Spleen (tissue), 11 donors: ENCODE data around the gene ARPC5. TPM values are rescaled to one million over a fixed set of nuclear protein-coding genes. Genes with fewer than 3 reads are reported as not detected.

ENCODE experiments used
- DNase-seq: peaks from one replicate; pipeline ENCODE4 v3.0.0-alpha.2; 2020
- H3K27ac ChIP-seq, 8 donors: fragments of 200-600 bp; sonication (generic) in 7 of 8; 1 replicate in 4 of 8; 2 replicates in 4 of 8; pipeline versions ENCODE4 v1.5.0 to v1.8.0; 2016 to 2021; ENCODE audit warnings: inconsistent platforms in 4 of 8, mild to moderate bottlenecking in 4 of 8, moderate library complexity in 1 of 8
- H3K27me3 ChIP-seq, 7 donors: fragments of 200-600 bp; sonication (generic) in 6 of 7; replicated peaks in 1 of 7; 1 replicate in 4 of 7; 2 replicates in 3 of 7; pipeline versions ENCODE4 v1.5.0 to v1.8.0; 2016 to 2021; ENCODE audit warnings: inconsistent platforms in 3 of 7, mild to moderate bottlenecking in 1 of 7
- H3K36me3 ChIP-seq, 6 donors: fragments of 200-600 bp; sonication (generic) in 5 of 6; 1 replicate in 4 of 6; 2 replicates in 2 of 6; pipeline versions ENCODE4 v1.5.0 to v1.8.0; 2016 to 2021; ENCODE audit warnings: inconsistent platforms in 2 of 6
- H3K4me1 ChIP-seq, 6 donors: fragments of 200-600 bp; sonication (generic) in 5 of 6; 1 replicate in 3 of 6; 2 replicates in 3 of 6; pipeline versions ENCODE4 v1.5.0 to v1.8.0; 2016 to 2021; ENCODE audit warnings: inconsistent platforms in 3 of 6
- H3K4me3 ChIP-seq, 8 donors: fragments of 200-600 bp; sonication (generic) in 7 of 8; 1 replicate in 4 of 8; 2 replicates in 4 of 8; pipeline versions ENCODE4 v1.5.0 to v1.8.0; 2016 to 2021; ENCODE audit warnings: inconsistent platforms in 4 of 8, mild to moderate bottlenecking in 4 of 8, moderate library complexity in 2 of 8
- H3K9me3 ChIP-seq, 8 donors: fragments of 200-600 bp; sonication (generic) in 7 of 8; 1 replicate in 4 of 8; 2 replicates in 4 of 8; pipeline versions ENCODE4 v1.5.0 to v1.8.0; 2016 to 2021; ENCODE audit warnings: inconsistent platforms in 4 of 8
- POLR2A ChIP-seq, 3 donors: fragments of 450-650 bp; IDR thresholded peaks; one replicate each; pipeline ENCODE4 v1.5.1; 2017; ENCODE audit warnings: antibody characterized with exemption in 3 of 3, mild to moderate bottlenecking in 1 of 3
- POLR2AphosphoS5 ChIP-seq, 3 donors: sonication (generic); formaldehyde crosslinking; IDR thresholded peaks; one replicate each; pipeline ENCODE4 v1.5.1; 2017; ENCODE audit warnings: antibody characterized with exemption in 3 of 3
- WGBS, 5 donors: extraction: QIAGEN DNeasy Blood & Tissue Kit in 3 of 5; methylation state at CpG; one replicate each; pipeline versions ENCODE4 v1.1.5 to v1.1.7; 2013 to 2018; 5-methylcytosine and 5-hydroxymethylcytosine counted together
- intact Hi-C: fragments of 100-400 bp; cut with DNase I; formaldehyde crosslinking; loops from one replicate; pipeline ENCODE4 v1.15.0; 2023; ENCODE audit warnings: low total_unique reads
- polyA plus RNA-seq, 3 donors: library from polyadenylated mRNA; stranded (reverse); fragments of 200-250 nt; gene quantifications; one replicate each; pipeline ENCODE4 v1.2.1, GENCODE V29; 2013
- total RNA-seq, 7 donors: library from RNA; depleted of rRNA in 3 of 7; stranded (reverse); fragments of >200 nt in 3 of 7; fragmentation: NEBNext Ultra II Directional in 4 of 7; extraction: Animal tissue kit (Norgen Biotek cat#: 25700) in 4 of 7; gene quantifications; one replicate each; pipeline versions ENCODE4 v1.1.0 to v1.2.1, GENCODE V29; 2016 to 2021
- TF ChIP-seq, protein P1 (sequence below), 11 experiments: fragments of 200-600 bp in 7 of 11; fragments of 450-650 bp in 4 of 11; sonication (generic) in 4 of 11; IDR thresholded peaks in 8 of 11; conservative IDR thresholded peaks in 3 of 11; 1 replicate in 7 of 11; 2 replicates in 4 of 11; pipeline versions ENCODE4 v1.4.0 to v1.8.0; 2016 to 2021; ENCODE audit warnings: antibody characterized with exemption in 11 of 11, inconsistent platforms in 4 of 11, mild to moderate bottlenecking in 1 of 11
- donor health status: healthy with polysubstance abuse.
- donor health status: DM: no; HTN: no; CAD: no; lungs with moderate emphysema.
- donor health status: DM: no; HTN: no; CAD: no.
- donor health status: Bipolar disorder and iron deficiency.
- donor health status: healthy.
- donor health status: DM: no; HTN: no; CAD: no.
- donor health status: DM: yes; HTN: yes; CAD: no.

ARPC5 gene
- total and polyA plus RNA-seq, 10 donors: 122 to 221 (median 178) TPM

DNA sequence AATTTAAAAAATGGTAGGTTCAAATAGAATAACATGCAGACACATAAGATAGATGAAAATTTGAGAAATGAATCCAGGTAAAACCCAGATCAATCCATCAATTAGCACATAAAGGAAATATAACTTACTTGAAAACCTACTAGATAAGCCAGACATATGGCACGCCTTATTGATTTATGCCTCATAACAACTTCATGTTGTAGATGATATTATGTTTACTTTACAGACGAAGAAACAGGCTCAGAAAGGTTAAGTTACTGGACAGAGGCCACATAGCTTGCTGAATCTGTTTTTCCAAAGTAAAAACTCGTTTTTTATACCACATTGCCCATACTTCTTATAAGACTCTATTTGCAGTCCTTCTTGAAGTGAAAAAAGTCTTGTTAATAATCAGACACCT lies 23.2 kb downstream of the ARPC5 start:
- TF ChIP-seq POLR2A (IDR thresholded peaks at IDR 0.05) (no peak), POLR2AphosphoS5 (IDR thresholded peaks at IDR 0.05) (no peak)
- TF ChIP-seq, protein P1, sequence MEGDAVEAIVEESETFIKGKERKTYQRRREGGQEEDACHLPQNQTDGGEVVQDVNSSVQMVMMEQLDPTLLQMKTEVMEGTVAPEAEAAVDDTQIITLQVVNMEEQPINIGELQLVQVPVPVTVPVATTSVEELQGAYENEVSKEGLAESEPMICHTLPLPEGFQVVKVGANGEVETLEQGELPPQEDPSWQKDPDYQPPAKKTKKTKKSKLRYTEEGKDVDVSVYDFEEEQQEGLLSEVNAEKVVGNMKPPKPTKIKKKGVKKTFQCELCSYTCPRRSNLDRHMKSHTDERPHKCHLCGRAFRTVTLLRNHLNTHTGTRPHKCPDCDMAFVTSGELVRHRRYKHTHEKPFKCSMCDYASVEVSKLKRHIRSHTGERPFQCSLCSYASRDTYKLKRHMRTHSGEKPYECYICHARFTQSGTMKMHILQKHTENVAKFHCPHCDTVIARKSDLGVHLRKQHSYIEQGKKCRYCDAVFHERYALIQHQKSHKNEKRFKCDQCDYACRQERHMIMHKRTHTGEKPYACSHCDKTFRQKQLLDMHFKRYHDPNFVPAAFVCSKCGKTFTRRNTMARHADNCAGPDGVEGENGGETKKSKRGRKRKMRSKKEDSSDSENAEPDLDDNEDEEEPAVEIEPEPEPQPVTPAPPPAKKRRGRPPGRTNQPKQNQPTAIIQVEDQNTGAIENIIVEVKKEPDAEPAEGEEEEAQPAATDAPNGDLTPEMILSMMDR (IDR thresholded peaks at IDR 0.05 in 8 of 11, conservative IDR thresholded peaks at IDR 0.05 in 3 of 11): no peak
- H3K27ac ChIP-seq: no peak overlapping the region
- no peak for DNase-seq
- WGBS, 5 donors: 74 to 96% (median 87%) methylated on average over 3 of the region's 3 CpGs
- H3K27me3 ChIP-seq: no peaks in the 10 kb centered on the region
- intact Hi-C loops: no loop called here
- H3K4me3 ChIP-seq: no peak overlapping the region
- H3K9me3 ChIP-seq: no peaks in the 10 kb centered on the region
- H3K36me3 ChIP-seq: no peaks in the 10 kb centered on the region
- H3K4me1 ChIP-seq: peaks cover 0 to 30% (median 25%) of the 10 kb centered on the region in 6 donors

DNA sequence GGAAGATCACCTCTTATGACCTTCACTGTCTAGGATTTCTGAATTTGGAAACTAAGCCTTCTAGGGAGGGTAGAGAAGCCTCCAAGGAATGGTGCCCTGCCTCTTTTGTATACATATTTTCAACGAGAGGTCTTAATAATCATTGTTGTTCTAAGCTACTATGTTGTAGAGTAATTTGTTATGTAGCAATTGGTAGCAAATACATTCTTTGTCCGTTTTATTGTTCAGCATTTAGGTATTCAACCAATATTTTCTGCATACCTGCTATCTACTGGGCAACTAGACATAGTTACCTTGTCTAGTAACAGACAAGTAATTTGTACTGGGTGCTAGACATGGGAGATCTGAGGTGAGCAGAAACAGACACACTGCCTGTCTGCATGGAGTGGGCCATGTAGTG lies 24.6 kb downstream of the ARPC5 start:
- no peak overlapping the region for H3K27ac ChIP-seq
- H3K4me1 ChIP-seq: peaks cover 0 to 44% (median 31%) of the 10 kb centered on the region in 6 donors
- H3K36me3 ChIP-seq: no peaks in the 10 kb centered on the region
- TF ChIP-seq POLR2A (IDR thresholded peaks at IDR 0.05) (no peak), POLR2AphosphoS5 (IDR thresholded peaks at IDR 0.05) (no peak)
- TF ChIP-seq, protein P1 (IDR thresholded peaks at IDR 0.05 in 8 of 11, conservative IDR thresholded peaks at IDR 0.05 in 3 of 11): no peak
- H3K27me3 ChIP-seq: no peaks in the 10 kb centered on the region
- no peak overlapping the region for H3K4me3 ChIP-seq
- no peaks in the 10 kb centered on the region for H3K9me3 ChIP-seq
- WGBS, 5 donors: 36 to 78% (median 38%) methylated on average over 2 of the region's 2 CpGs
- intact Hi-C loops: no loop called here
- no peak for DNase-seq

DNA sequence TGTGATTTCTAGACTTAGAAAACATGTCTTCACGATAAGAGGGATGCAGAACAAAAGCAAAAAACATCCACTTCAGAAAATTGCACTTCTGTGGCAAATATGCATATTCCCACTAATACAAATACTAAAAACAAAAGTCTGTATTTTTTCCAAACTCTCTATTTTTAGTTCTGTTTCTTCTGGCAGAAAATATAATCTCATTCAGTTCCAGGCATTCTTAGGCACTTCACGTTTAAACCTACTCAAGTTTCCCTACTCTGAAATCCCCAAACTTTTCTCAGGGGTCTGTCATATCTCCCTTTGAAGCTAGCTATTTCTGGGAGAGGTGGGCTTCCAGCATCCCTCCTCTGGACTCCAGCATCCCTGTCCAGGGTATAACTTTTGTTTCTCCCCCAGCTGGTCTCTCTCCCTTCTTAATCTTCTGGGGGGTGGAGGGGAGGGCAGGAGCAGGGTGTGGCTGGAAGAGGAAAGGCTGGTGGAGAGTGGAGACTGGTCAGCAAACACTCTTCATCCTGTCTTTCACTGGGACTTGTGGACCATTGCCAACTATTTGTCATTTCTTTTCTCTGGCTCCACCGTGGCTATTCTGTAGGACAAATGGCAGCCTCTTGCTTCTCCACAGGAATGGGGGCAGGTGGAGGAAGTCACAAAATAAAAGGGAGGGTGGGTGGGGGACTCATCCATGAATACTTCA lies 25.7 kb downstream of the ARPC5 start:
- no peaks in the 10 kb centered on the region for H3K9me3 ChIP-seq
- intact Hi-C loops: no loop called here
- no peak for DNase-seq
- peak overlapping the region in 1 of 8 donors; percentile 46 for H3K4me3 ChIP-seq
- 48 to 58% (median 53%) methylated on average over 3 of the region's 3 CpGs for WGBS, 5 donors
- peak overlapping the region in 7 of 8 donors; percentile 15 to 94 (median 78) for H3K27ac ChIP-seq
- peaks cover 0 to 55% (median 31%) of the 10 kb centered on the region in 6 donors for H3K4me1 ChIP-seq
- no peaks in the 10 kb centered on the region for H3K36me3 ChIP-seq
- TF ChIP-seq, protein P1 (IDR thresholded peaks at IDR 0.05 in 8 of 11, conservative IDR thresholded peaks at IDR 0.05 in 3 of 11): no peak
- TF ChIP-seq POLR2AphosphoS5 (IDR thresholded peaks at IDR 0.05) (no peak), POLR2A (IDR thresholded peaks at IDR 0.05) (no peak)
- H3K27me3 ChIP-seq: no peaks in the 10 kb centered on the region

DNA sequence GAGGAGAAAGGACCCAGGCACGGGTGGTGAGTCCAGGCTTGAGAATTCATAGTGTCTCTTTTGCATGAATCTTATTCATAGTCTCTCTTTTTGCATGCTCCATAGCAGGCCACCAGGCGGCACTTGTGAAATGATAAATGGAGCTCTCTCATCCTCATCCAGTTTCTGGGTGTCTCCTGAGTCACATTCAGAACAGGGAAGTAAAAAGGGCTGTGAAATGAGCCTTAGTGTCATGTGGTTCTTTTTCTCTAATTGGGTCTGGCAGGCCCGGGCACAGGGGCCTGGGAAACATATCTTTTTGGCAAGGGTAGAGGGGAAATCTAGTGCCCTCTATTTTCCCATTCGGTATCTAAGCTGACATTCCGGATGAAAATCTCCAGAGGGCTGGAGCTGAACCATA lies 26.3 kb downstream of the ARPC5 start:
- Histone ChIP-seq H3K27me3 (no peaks in the 10 kb centered on the region), H3K36me3 (no peaks in the 10 kb centered on the region), H3K9me3 (no peaks in the 10 kb centered on the region), H3K4me3 (peak overlapping the region in 1 of 8 donors; percentile 46), H3K4me1 (peaks cover 0 to 61% (median 31%) of the 10 kb centered on the region in 6 donors), H3K27ac (peak overlapping the region in 7 of 8 donors; percentile 15 to 94 (median 78))
- WGBS, 5 donors: 40 to 67% (median 47%) methylated on average over 5 of the region's 5 CpGs
- intact Hi-C loops: no loop called here
- TF ChIP-seq POLR2A (IDR thresholded peaks at IDR 0.05) (no peak), POLR2AphosphoS5 (IDR thresholded peaks at IDR 0.05) (peak in 1 of 3 donors; percentile 40)
- TF ChIP-seq, protein P1 (IDR thresholded peaks at IDR 0.05 in 8 of 11, conservative IDR thresholded peaks at IDR 0.05 in 3 of 11): peak in 9 of 11 experiments; percentile 31 to 71 (median 39)
- DNase-seq: no peak
